Muscle of leg (tissue), 11 donors: ENCODE measurements around the gene UTS2B. TPM values are rescaled to one million over a fixed set of nuclear protein-coding genes. Genes with fewer than 3 reads are reported as not detected.

Experiments used
- DNase-seq: peaks from one replicate; pipeline ENCODE4 v3.0.0; 2013
- H3K27ac ChIP-seq: one replicate; pipeline ENCODE4 v1.5.1; 2013; ENCODE audit warnings: mild to moderate bottlenecking, low read length, control low read depth
- H3K27me3 ChIP-seq: one replicate; pipeline ENCODE4 v1.6.1; 2013; ENCODE audit warnings: low read length; ENCODE audit not compliant: control insufficient read depth, insufficient read depth
- H3K36me3 ChIP-seq: one replicate; pipeline ENCODE4 v1.6.1; 2013; ENCODE audit warnings: low read length; ENCODE audit not compliant: control insufficient read depth, insufficient read depth
- H3K4me1 ChIP-seq: one replicate; pipeline ENCODE4 v1.6.1; 2013; ENCODE audit warnings: low read length; ENCODE audit not compliant: control insufficient read depth, insufficient read depth
- H3K4me3 ChIP-seq: one replicate; pipeline ENCODE4 v1.5.1; 2013; ENCODE audit warnings: low read length, control low read depth
- H3K9me3 ChIP-seq: replicated peaks from 2 replicates; pipeline ENCODE4 v1.6.1; 2013; ENCODE audit warnings: low read depth, low read length; ENCODE audit not compliant: control insufficient read depth
- WGBS: methylation state at CpG from one replicate; pipeline ENCODE4 v1.1.5; 2013; ENCODE audit warnings: missing lambda C conversion rate; ENCODE audit not compliant: insufficient coverage; 5-methylcytosine and 5-hydroxymethylcytosine counted together
- polyA plus RNA-seq, 8 donors: library from polyadenylated mRNA; unstranded; fragments of 120-200 nt; gene quantifications; one replicate each; pipeline versions ENCODE4 v1.2.1 to v1.2.3, GENCODE V29; 2013; ENCODE audit warnings: inconsistent platforms in 1 of 8, low replicate concordance in 1 of 8; ENCODE audit not compliant: insufficient read length in 8 of 8, insufficient read depth in 1 of 8
- total RNA-seq: library from RNA; stranded (reverse); fragments of 120-200 nt; gene quantifications from one replicate; pipeline ENCODE4 v1.2.4, GENCODE V29; 2013

UTS2B gene
- total and polyA plus RNA-seq, 9 donors, result 0.09 to 0.65 (median 0.18) TPM; not detected in 4

DNA sequence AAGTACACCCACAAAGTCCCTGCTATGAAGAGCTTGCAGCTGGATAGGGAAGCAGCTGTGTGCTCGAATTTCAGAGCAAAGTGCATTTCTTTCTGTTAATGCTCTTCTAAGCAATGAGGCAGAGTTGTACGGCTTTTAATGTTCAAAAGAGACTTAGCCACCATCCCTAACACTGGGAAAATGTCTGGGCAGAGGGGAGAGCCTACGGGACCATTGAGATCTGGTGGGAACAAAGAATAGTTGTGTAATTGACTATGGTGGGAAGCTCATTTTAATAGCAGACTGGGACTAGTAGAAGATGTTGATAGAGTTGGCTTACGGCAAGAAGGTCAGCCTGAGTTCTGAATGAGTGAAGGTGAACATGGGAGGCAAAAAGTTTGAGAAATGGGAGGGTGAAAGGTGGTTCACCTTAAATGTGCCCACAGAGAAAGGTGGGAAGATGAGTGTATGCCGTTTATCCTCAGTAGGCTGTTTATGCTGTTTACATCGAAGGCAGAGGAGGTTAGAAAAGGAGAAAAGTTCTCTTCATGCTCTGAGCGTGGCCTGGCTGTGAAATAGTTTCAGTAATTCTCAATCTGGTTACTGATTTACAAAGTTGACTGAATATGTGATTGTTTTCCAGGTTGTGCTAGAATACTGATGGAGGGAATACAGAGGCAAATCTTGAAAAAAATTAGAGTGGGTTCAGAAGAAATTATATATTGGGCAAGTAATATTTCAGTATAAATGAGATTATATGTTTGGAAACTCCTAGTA lies 22.9 kb upstream of the UTS2B start:
- Histone ChIP-seq H3K27ac (no peak overlapping the region), H3K4me3 (no peak overlapping the region), H3K36me3 (peaks cover 7% of the 10 kb centered on the region), H3K9me3 (no peaks in the 10 kb centered on the region), H3K4me1 (peaks cover 5% of the 10 kb centered on the region), H3K27me3 (no peaks in the 10 kb centered on the region)
- DNase-seq, result no peak
- 71% methylated on average over 3 of the region's 7 CpGs for WGBS

DNA sequence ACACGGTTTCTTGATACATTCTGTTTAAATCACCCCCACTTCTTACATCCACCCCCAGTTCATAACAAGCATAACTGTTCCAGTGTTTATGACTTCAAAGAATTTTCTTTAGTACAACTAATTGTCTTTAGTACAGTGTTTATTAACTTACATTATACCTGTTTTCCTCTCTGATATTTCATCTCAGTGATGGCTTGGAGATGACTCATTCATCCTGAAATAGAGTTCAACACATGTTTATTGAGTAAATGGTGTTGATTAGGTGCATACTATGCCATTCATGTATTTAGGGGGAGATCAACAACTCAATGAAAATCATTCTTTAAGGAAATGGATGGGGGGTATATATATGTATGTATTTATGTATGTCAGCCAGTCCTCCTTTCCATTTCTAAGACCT lies 21.7 kb upstream of the UTS2B start:
- no peaks in the 10 kb centered on the region for H3K27me3 ChIP-seq
- no peak overlapping the region for H3K4me3 ChIP-seq
- peaks cover under 1% of the 10 kb centered on the region for H3K36me3 ChIP-seq
- H3K4me1 ChIP-seq, result peaks cover 5% of the 10 kb centered on the region
- no peaks in the 10 kb centered on the region for H3K9me3 ChIP-seq
- no peak for DNase-seq
- WGBS, result no CpG with 5 or more reads among the region's 1 CpG
- no peak overlapping the region for H3K27ac ChIP-seq

DNA sequence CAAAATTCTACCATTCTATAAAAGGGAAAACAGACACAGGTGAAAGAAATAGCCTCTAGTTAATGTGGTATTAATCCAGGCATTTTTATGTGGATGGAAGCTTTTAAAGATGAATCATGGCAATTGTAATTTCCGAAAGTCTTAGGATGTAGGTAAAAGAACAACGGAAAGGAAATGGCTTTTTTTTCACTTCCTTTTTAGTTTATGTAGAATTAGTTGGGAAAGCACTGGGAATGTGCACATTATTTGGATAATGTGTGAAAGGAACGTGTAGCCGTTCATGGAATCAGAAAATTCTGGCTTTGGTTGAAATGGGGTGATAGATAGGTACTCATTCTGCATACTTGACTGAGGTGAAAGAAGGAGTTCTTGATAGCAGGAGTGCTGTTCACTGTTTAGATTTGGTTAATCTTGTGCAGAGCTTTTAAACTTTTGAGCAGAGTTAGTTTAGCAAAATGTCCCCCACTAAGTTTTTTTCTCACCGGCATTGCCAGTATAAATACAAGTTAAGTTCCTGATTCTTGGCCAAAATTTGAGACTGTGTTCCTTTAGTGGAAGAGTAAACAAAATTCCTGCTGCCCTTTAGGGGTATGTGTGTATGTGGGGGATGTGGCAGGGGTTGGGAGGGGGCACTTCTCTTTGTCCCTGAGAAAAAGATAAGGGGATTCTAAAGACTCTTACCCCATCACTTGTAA lies 20.2 kb upstream of the UTS2B start:
- DNase-seq, result no peak
- Histone ChIP-seq H3K27ac (peak overlapping the region; percentile 10), H3K4me1 (peaks cover 3% of the 10 kb centered on the region), H3K27me3 (no peaks in the 10 kb centered on the region), H3K36me3 (no peaks in the 10 kb centered on the region), H3K9me3 (no peaks in the 10 kb centered on the region), H3K4me3 (no peak overlapping the region)
- no CpG with 5 or more reads among the region's 5 CpGs for WGBS

DNA sequence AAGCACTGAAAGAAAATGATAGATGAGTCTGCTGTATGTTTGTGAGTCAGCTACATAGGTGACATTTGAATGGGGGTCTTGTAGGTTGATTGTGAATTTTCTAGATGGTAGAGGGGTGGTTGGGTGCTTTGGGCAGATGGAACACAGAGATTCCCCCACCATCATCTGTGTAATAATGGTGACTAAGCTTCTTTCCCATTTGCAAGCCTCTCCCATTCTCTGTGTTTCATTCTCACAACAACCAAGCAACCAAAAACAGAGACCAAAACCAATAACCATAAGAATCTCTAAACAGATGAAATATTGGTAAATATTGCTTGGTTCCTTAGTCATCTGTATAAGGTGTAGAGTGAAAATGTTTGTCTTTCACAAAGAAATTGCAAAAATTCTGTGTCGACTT lies 17.8 kb upstream of the UTS2B start:
- no CpG with 5 or more reads among the region's 1 CpG for WGBS
- H3K4me1 ChIP-seq, result peaks cover 2% of the 10 kb centered on the region
- H3K4me3 ChIP-seq, result no peak overlapping the region
- no peak for DNase-seq
- no peak overlapping the region for H3K27ac ChIP-seq
- no peaks in the 10 kb centered on the region for H3K9me3 ChIP-seq
- H3K36me3 ChIP-seq, result no peaks in the 10 kb centered on the region
- no peaks in the 10 kb centered on the region for H3K27me3 ChIP-seq

DNA sequence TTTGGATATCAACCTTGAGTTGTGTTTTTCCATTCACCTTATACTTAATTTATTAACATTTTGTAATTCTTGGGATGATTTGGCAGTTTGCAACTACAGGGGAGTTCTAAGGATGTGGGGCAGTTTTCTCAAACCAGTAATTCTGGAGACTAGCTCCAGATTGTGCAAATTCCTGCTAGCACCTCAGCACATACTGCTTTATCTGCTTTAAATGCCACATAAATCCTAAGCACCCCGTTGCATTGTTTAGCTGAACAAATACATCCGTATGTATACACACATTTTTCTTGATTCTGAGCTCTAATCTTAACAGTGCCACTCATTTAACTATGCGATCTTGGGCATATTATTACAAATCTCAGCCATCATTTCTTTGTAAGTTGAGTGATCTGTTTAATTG lies 16.9 kb upstream of the UTS2B start:
- H3K27ac ChIP-seq, result no peak overlapping the region
- no peaks in the 10 kb centered on the region for H3K4me1 ChIP-seq
- no peaks in the 10 kb centered on the region for H3K27me3 ChIP-seq
- WGBS, result no CpG with 5 or more reads among the region's 3 CpGs
- no peak for DNase-seq
- H3K36me3 ChIP-seq, result no peaks in the 10 kb centered on the region
- no peaks in the 10 kb centered on the region for H3K9me3 ChIP-seq
- no peak overlapping the region for H3K4me3 ChIP-seq

DNA sequence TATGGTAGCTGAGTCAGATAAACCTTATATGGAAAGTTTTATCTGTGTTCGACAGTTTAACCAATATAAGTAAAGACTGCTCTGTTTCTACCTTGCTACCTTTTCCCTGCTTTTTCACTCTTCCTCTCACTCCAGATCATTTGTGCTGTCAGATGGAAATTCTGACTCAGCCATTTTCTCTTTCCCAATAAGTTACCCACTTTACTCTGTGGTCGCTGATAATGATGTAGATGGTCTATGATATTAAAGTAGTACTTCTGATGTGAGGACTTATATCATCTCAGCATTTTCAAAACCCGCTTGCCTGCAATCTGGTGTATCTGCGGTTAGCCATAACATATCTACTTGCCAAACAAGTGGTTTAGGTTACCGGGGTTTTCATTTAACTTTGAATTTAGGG lies 15.0 kb upstream of the UTS2B start:
- H3K9me3 ChIP-seq, result no peaks in the 10 kb centered on the region
- H3K36me3 ChIP-seq, result no peaks in the 10 kb centered on the region
- no peak overlapping the region for H3K4me3 ChIP-seq
- H3K27me3 ChIP-seq, result no peaks in the 10 kb centered on the region
- WGBS, result no CpG with 5 or more reads among the region's 5 CpGs
- no peak overlapping the region for H3K27ac ChIP-seq
- no peaks in the 10 kb centered on the region for H3K4me1 ChIP-seq
- no peak for DNase-seq

DNA sequence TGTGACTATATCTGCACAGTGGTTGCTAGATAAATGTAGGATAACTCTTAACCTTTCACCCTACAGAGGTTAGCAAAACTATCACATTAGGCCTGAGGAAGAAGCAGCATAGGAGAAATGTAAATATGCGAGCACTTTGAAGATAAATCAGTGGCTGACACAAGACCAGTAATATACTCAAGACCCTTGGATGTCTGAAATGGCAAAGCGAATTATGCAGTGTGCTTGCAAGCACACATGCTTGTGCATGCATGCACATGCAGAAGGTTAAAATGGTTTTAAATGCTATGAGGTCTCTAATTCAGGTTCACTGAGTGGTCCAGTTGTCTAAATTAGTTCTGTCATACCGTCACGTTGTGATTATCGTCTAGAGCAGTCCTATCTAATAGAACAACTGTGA lies 13.6 kb upstream of the UTS2B start:
- whole genome bisulfite sequencing, result 100% methylated on average over 1 of the region's 5 CpGs
- DNase-seq, result no peak
- H3K27me3 ChIP-seq, result no peaks in the 10 kb centered on the region
- no peaks in the 10 kb centered on the region for H3K36me3 ChIP-seq
- H3K9me3 ChIP-seq, result no peaks in the 10 kb centered on the region
- no peaks in the 10 kb centered on the region for H3K4me1 ChIP-seq
- no peak overlapping the region for H3K4me3 ChIP-seq
- no peak overlapping the region for H3K27ac ChIP-seq

DNA sequence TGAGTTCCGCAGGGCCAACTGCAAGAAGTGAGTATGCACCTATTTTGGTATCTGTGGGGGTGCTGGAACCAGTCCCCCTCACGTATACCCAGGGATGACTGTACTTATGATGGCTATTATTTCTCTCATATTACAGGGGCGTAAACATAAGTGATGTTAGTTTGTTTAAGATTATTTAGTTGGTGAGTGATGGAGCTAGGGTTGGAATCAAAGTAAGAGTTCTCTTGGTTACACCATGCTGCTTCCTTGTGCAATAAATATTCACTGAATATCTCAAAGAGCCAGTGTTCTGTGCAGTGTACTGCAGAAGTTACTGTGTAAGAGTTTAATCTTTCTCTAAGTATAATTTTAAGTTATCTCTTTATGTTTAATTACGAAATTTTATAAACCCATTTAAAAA lies 12.8 kb upstream of the UTS2B start:
- H3K27ac ChIP-seq, result no peak overlapping the region
- no peaks in the 10 kb centered on the region for H3K9me3 ChIP-seq
- no peak overlapping the region for H3K4me3 ChIP-seq
- 100% methylated on average over 1 of the region's 4 CpGs for WGBS
- H3K27me3 ChIP-seq, result no peaks in the 10 kb centered on the region
- H3K36me3 ChIP-seq, result no peaks in the 10 kb centered on the region
- H3K4me1 ChIP-seq, result no peaks in the 10 kb centered on the region
- no peak for DNase-seq

DNA sequence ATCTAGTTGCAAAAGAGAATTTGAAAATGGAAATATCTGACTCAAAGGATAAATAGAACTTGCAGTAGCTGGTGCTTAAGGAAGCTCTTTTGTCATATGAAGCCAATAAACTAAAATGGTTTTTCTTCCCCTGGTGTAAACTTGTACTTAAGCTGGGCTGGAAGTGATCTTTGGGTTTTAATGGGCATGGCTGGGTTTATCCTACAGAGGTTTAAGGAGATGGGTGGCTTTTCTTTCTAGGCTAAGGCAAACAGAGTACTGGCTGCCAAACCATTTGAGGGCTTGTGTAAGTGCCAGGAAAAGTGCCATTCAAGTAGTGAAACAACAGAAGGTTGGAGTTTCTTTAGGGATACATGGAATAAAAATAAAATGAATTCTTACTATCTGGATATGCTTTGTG lies 12.1 kb upstream of the UTS2B start:
- H3K4me3 ChIP-seq, result no peak overlapping the region
- H3K36me3 ChIP-seq, result no peaks in the 10 kb centered on the region
- no peak for DNase-seq
- H3K27me3 ChIP-seq, result no peaks in the 10 kb centered on the region
- H3K9me3 ChIP-seq, result no peaks in the 10 kb centered on the region
- no peaks in the 10 kb centered on the region for H3K4me1 ChIP-seq
- H3K27ac ChIP-seq, result no peak overlapping the region

DNA sequence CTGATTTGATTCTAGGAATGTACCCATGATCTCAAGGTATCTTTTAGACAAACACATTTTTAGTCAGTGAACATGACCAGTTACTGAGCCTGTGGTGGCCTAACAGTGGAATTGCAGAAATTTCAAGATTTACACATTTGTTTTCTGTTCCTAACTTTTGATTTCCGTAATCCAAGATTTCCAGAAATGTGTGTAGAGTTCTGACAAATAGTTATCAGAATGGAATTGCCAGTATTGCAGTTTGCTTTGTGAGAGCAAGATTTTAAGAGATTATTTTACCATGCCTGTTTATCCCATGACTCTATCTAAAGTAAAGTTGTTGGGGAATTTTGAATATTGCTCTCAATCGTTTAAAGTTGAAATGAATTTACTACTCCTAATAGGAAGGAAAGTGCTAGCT lies 11.7 kb upstream of the UTS2B start:
- WGBS, result no CpG with 5 or more reads among the region's 2 CpGs
- no peaks in the 10 kb centered on the region for H3K4me1 ChIP-seq
- no peak for DNase-seq

More for the DNA sequence above, 11.7 kb upstream of the UTS2B start:
- H3K4me3 ChIP-seq, result no peak overlapping the region
- no peaks in the 10 kb centered on the region for H3K9me3 ChIP-seq
- H3K27ac ChIP-seq, result no peak overlapping the region
- no peaks in the 10 kb centered on the region for H3K27me3 ChIP-seq
- no peaks in the 10 kb centered on the region for H3K36me3 ChIP-seq
